GM23248 (cell line): ENCODE measurements around the gene RELN.

Experiments used
- EZH2 ChIP-seq: fragments of 200-600 bp; sonication (generic); IDR thresholded peaks from 2 replicates; pipeline ENCODE4 v1.6.1; 2018; ENCODE audit warnings: antibody characterized with exemption, mild to moderate bottlenecking; ENCODE audit not compliant: insufficient read depth, poor library complexity, severe bottlenecking
- EZH2phosphoT487 ChIP-seq: fragments of 200-600 bp; sonication (generic); IDR thresholded peaks from 2 replicates; pipeline ENCODE4 v1.6.1; 2018; ENCODE audit warnings: antibody characterized with exemption, moderate library complexity, mild to moderate bottlenecking, low read depth; ENCODE audit not compliant: insufficient read depth

- TF ChIP-seq EZH2phosphoT487 (no peak), EZH2 (no peak)
Observed at GRCh38 chr7:103887050-103887449, 102.4 kb downstream of the RELN start.
